ENCODE results near the gene PDE1A. TPM values are rescaled to one million over a fixed set of nuclear protein-coding genes. Genes with fewer than 3 reads are reported as not detected.

Gene PDE1A
- total and polyA plus RNA-seq, 2 of the 4 experiments (the other 2 are of a cell fraction), result 0.24 to 0.90 TPM

- Histone ChIP-seq H3K4me1 (ENCODE audit: control insufficient read depth, insufficient read depth, low read length) (no peaks in the 10 kb centered on the region; the same call in 1 of the 2 replicates), H3K56ac (ENCODE audit: extremely low read depth, insufficient read depth, low read length) (no peak overlapping the region), H4K5ac (ENCODE audit: low read depth, low read length) (no peak overlapping the region), H3K27ac (ENCODE audit: insufficient read depth, low read length) (no peak overlapping the region), H2BK15ac (ENCODE audit: low read depth, low read length) (no peak overlapping the region), H2BK120ac (ENCODE audit: low read depth, low read length) (no peak overlapping the region), H2AFZ (replicated peaks; ENCODE audit: low read length, poor library complexity) (no peak overlapping the region), H2AK9ac (replicated peaks; ENCODE audit: low read depth, low read length, poor library complexity) (no peak overlapping the region), H4K91ac (ENCODE audit: insufficient read depth, low read depth, low read length) (no peak overlapping the region), H2BK5ac (ENCODE audit: low read depth, low read length, poor library complexity, severe bottlenecking) (no peak overlapping the region), H2BK20ac (ENCODE audit: low read depth, low read length) (no peak overlapping the region), H3K23ac (ENCODE audit: low read depth, low read length) (no peak overlapping the region), H4K8ac (ENCODE audit: low read depth in 2 of 2, low read length in 2 of 2) (no peak overlapping the region), H3K4ac (ENCODE audit: low read depth, low read length) (no peak overlapping the region), H3K4me3 (ENCODE audit: insufficient read depth, low read depth, low read length) (no peak overlapping the region), H2AK5ac (ENCODE audit: low read depth, low read length) (no peak overlapping the region), H3K27me3 (ENCODE audit: control insufficient read depth, insufficient read depth, low read length) (no peaks in the 10 kb centered on the region), H3K18ac (ENCODE audit: low read depth, low read length) (no peak overlapping the region), H4K20me1 (ENCODE audit: insufficient read depth, low read length) (no peaks in the 10 kb centered on the region), H3K4me2 (ENCODE audit: low read depth, low read length) (no peak overlapping the region), H3K36me3 (ENCODE audit: control insufficient read depth, insufficient read depth, low read length) (no peaks in the 10 kb centered on the region), H3K9me3 (ENCODE audit: control insufficient read depth, insufficient read depth, low read length) (no peaks in the 10 kb centered on the region), H3K79me1 (ENCODE audit: low read depth in 1 of 2, low read length in 2 of 2) (no peaks in the 10 kb centered on the region), H3K14ac (replicated peaks; ENCODE audit: low read depth, low read length) (no peak overlapping the region), H3K9me1 (ENCODE audit: insufficient read depth, low read length) (no peaks in the 10 kb centered on the region), H3K9ac (ENCODE audit: low read depth, low read length) (no peak overlapping the region)
- POLR2A ChIA-PET (ENCODE audit: unreplicated experiment), result no interaction called here
- no peak for TF ChIP-seq NFE2L2 (IDR thresholded peaks at IDR 0.05; ENCODE audit: low read depth, low read length)
- TF ChIP-seq FOS (IDR thresholded peaks at IDR 0.05; ENCODE audit: low read depth, low read length), result no peak
- TF ChIP-seq CHD1 (IDR thresholded peaks at IDR 0.05; ENCODE audit: low read depth, low read length), result no peak
- TF ChIP-seq MAZ (IDR thresholded peaks at IDR 0.05; ENCODE audit: borderline replicate concordance, low read depth, low read length), result no peak
- no peak for TF ChIP-seq MAFK (IDR thresholded peaks at IDR 0.05; ENCODE audit: low read depth, low read length)
- TF ChIP-seq, protein P1, sequence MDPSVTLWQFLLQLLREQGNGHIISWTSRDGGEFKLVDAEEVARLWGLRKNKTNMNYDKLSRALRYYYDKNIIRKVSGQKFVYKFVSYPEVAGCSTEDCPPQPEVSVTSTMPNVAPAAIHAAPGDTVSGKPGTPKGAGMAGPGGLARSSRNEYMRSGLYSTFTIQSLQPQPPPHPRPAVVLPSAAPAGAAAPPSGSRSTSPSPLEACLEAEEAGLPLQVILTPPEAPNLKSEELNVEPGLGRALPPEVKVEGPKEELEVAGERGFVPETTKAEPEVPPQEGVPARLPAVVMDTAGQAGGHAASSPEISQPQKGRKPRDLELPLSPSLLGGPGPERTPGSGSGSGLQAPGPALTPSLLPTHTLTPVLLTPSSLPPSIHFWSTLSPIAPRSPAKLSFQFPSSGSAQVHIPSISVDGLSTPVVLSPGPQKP (IDR thresholded peaks at IDR 0.05; ENCODE audit: borderline replicate concordance, low read depth, low read length), result no peak
- no peak for TF ChIP-seq SMC3 (IDR thresholded peaks at IDR 0.05; ENCODE audit: low read depth, low read length)
- TF ChIP-seq CEBPB (IDR thresholded peaks at IDR 0.05; ENCODE audit: low read depth, low read length), result no peak
- TF ChIP-seq, protein P2, sequence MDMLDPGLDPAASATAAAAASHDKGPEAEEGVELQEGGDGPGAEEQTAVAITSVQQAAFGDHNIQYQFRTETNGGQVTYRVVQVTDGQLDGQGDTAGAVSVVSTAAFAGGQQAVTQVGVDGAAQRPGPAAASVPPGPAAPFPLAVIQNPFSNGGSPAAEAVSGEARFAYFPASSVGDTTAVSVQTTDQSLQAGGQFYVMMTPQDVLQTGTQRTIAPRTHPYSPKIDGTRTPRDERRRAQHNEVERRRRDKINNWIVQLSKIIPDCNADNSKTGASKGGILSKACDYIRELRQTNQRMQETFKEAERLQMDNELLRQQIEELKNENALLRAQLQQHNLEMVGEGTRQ (IDR thresholded peaks at IDR 0.05; ENCODE audit: low read depth, low read length), result no peak
- dilution Hi-C loops (cut with HindIII; ENCODE audit: low sequenced_read_pairs, unreplicated experiment), result no loop called here
- intact Hi-C loops (cut with micrococcal nuclease), result no loop called here
- CTCF ChIA-PET, result no interaction called here
- no TSS peak for BruUV-seq (replicated peaks)
- no peak for ATAC-seq (ENCODE audit: low read depth)
- no CpG with 5 or more reads among the region's 3 CpGs for WGBS, 2 experiments (ENCODE audit: extremely low coverage in 2 of 2, insufficient read length in 1 of 2)
- in situ Hi-C loops (cut with MboI; ENCODE audit: low sequenced_read_pairs), result no loop called here
- DNase-seq, result no peak
These were observed 202.2 kb downstream of the PDE1A start for GRCh38 chr2:182224669-182225068.
